GM04503 (cell line): ENCODE data around the gene SPATA33.

Experiments used
- DNase-seq: peaks from one replicate; pipeline ENCODE4 v3.0.0-alpha.2; 2012; ENCODE audit warnings: low read depth

SPATA33 gene

DNA sequence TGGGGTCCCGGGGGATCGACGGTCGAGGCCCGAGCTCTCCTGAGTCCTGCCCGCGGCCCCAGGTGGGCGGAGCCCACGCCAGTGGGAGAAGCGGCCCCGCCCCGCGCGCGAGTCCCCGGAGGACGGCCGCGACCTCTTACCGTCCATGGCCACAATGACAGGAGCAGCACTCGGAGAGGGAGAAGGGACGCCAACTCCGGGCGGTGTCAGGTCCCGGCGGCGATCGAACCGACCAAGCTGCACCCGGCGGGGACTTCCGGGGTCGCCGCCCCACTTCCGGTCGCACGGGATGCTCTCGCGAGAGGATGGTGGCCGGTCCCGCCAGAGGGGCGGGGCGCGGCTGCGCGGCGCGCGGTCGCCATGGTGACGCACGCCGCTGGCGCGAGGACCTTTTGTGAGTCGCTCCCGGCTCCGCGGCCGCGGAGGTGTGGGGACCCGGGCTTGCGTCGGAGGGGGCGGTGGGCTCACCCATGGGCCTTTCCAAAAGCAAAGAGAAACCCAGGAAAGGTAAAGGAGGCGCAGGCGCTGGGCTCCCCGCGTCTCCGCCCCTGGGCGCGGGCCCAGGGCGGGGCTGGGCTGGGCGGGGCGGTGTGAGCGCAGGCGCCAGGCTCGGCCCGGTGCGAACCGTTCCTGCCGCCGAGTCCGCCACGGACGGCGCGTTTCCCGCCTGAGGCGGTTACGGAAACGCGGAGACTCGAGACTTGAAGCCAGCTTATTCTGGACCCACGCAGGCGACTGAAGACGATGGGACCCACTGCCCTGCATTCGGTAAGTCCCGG lies at the start of gene SPATA33, which contains the start of gene CHMP1A:
Gene SPATA33, plus strand, starts transcription at position 395 of the 779 bp plus-strand sequence. Its CDS starts 76 bp downstream, at position 471.
Gene CHMP1A, minus strand, starts transcription at position 267 of the 779 bp plus-strand sequence. Its CDS starts 120 bp downstream, at position 147.
- DNase-seq, result no peak

DNA sequence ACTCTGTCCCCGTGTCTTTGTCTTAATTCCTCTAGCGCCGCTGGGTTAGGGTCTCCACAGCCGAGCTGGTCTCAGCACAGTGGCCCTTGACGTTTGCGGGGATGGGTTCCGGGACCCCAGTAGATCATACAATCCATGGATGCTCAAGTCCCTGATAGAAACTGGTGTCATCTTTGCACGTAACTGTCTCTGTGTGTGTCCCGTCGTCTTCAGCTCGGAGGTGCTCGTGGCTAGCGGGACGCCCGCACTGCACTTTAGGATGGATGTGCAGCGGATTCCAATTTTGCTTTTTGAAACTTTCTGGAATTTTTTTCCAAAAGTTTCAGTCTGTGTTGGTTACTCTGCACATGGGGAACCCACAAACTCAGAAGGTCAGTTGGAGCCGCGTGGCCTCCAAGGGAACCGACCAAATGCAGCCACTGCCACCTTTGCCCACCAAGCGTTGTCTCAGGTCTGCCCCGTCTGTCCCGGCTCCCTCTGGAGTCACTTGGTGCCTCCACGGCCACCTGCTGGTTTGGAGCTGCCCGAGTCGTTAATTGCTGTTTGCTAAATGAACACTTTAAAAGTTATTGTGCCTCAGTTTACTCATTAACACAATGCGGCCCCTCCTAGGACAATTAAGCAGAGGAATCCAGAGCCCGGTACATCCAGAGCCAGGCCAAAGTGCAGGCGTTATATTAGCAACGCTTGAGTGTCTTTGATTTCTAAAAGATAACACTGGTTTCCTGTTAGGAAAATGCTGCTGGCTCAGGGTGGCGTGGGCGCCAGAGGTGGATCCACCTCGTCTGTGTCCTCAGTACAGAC lies 49.5 kb upstream of the SPATA33 start:
- no peak for DNase-seq

GRCh38 chr16:89610108-89610453 lies 47.6 kb upstream of the SPATA33 start:
- no peak for DNase-seq

- DNase-seq, result no peak
These were observed 45.0 kb upstream of the SPATA33 start for GRCh38 chr16:89612415-89613166.

- DNase-seq, result no peak
These were observed 44.2 kb upstream of the SPATA33 start, which contains the start of gene DPEP1 for GRCh38 chr16:89613231-89613953. DPEP1 (plus strand) TSS chr16:89613642; CDS start chr16:89630411, 16,769 bp downstream.

- no peak for DNase-seq
These were observed 43.6 kb upstream of the SPATA33 start for GRCh38 chr16:89613954-89614459.

GRCh38 chr16:89615176-89615575 lies 42.5 kb upstream of the SPATA33 start:
- DNase-seq, result no peak

- no peak for DNase-seq
These were observed 42.0 kb upstream of the SPATA33 start for GRCh38 chr16:89615596-89616090.

GRCh38 chr16:89616623-89617022 lies 41.0 kb upstream of the SPATA33 start:
- no peak for DNase-seq

DNA sequence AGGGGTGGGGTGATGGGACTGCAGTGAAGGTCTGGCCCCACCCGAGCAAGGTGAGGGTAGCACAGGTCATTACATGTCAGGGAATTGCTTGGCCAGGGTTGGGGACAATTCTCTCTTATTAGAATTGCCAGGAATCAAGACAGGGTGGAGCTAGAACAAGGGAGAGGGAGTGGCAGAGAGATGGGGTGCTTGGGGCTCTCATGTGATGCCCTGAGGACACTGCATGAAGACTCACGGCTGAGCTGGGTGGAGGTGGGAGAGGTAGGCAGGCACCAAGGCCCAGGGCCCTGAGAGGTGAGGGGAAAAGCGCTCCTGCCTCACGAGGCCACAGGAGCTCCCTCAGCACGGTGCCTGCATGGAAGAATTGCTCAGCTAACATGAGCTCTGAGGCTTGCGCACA lies 40.6 kb upstream of the SPATA33 start:
- DNase-seq, result no peak

GRCh38 chr16:89618109-89618998 lies 39.3 kb upstream of the SPATA33 start:
- no peak for DNase-seq

GRCh38 chr16:89619840-89620239 lies 37.8 kb upstream of the SPATA33 start:
- no peak for DNase-seq

DNA sequence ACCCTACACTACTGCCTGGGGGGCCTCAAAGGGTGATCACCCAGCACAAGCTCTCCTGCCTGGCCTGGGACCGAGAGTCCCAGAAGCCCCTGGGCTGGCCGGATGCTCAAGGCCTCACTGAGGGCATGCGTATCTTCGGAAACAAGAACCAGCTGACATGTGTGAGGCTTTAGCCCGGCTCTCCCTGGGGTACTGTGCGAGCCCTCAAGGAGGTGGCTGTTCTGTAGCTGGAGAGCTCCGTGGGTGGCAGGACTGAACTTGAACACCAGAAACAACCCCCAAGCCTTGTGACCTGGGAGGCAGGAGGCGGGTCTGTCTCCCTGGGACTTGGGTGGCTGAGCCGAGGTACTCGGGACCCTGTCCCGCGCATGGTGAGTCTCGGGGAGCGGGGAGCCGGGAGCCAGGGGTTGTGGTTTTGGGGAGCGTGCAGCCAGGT lies 37.2 kb upstream of the SPATA33 start:
- no peak for DNase-seq

- DNase-seq, result no peak
These were observed 36.4 kb upstream of the SPATA33 start for GRCh38 chr16:89621136-89621697.

DNA sequence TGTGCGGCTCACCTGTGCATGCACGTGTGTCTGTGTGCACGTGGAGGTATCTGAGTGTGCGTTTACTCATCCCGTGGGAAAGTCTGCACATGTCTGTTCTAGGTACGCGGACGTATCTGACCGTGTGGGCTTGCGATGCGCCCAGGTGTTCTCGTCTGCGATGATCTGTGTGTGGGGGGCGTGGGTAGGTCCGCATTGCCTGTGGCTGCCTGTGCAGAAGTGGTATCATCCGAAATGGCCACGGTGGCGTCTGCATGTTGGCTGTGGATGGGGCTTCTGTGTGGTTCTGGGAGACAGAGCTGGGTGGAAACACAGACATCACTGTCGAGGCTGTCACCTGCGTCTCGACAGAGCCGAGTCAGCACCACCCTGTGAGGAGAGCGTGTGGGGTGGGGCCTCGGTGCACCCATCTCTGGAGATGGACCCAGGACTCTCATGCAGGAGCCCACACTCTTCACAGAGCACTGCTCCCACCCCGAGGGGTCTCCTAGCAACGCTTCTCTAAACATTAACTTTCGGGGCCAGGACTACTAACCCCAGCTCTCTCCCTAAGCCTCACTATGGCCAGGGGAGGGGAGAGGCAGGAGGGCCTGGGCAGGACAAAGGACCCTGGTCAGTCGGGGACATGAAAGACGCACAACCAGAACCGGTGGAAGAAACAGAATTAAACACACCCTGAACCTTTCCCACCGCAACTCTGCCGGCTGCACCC lies 35.8 kb upstream of the SPATA33 start:
- no peak for DNase-seq

DNA sequence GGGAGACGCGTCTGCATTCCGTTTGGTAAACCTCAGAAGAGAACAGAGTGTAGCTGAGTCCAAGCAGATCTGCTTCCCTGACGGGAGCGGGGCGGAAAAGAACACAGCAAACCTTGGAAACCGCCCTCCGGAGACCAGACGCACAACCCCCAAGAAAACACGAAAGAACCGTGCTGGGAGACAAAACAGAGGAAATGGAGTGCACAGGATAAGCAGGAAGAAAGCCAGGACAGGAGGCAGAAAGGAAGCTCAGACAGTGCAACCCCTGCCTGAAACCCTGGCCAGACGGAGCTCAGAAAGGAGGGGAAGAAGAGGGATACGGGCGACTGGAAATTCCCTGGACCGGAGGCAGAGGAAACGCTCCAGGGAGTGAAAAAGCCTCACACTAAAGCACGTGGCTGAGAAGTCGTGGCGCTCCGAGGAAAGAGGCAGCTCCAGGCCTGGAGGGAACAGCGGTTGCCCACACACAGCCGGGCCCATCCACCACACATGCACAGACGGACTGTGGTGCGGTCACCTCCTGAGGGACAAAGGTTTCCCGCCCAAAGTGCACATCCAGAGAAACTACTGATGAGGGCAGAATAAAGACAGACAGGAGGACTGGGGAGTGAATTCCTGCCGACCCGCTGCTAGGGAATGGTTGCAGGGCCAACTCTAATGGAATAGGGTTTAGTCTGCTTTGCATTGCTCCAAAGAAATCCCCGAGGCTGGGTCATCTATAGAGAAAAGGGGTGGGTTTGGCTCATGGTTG lies 34.0 kb upstream of the SPATA33 start:
- DNase-seq, result no peak

GRCh38 chr16:89624777-89625761 lies 32.6 kb upstream of the SPATA33 start:
- no peak for DNase-seq
